Natural killer cell (primary cell): ENCODE results near the gene UMAD1. TPM values are rescaled to one million over a fixed set of nuclear protein-coding genes. Genes with fewer than 3 reads are reported as not detected.

ENCODE experiments used
- ATAC-seq, 3 donors: fragments of 150-1000 bp in 2 of 3; fragments of 200-7000 bp in 1 of 3; cut with Tn5 transposase; 1 replicate in 1 of 3; 2 replicates in 2 of 3; pipeline ENCODE4 v1.10.0; 2021; ENCODE audit warnings: mild to moderate bottlenecking in 2 of 3, moderate library complexity in 2 of 3
- DNase-seq, 2 donors: peaks; one replicate each; pipeline versions ENCODE4 v3.0.0 to v3.0.0-alpha.2; 2013 to 2021; ENCODE audit warnings: mixed read lengths in 1 of 2
- H3K27ac ChIP-seq: one replicate; pipeline ENCODE4 v1.5.1; 2013; ENCODE audit warnings: mild to moderate bottlenecking, low read length
- H3K27me3 ChIP-seq: one replicate; pipeline ENCODE4 v1.6.1; 2013; ENCODE audit warnings: low read length; ENCODE audit not compliant: control insufficient read depth, insufficient read depth
- H3K36me3 ChIP-seq: one replicate; pipeline ENCODE4 v1.6.1; 2013; ENCODE audit warnings: low read length; ENCODE audit not compliant: control insufficient read depth, insufficient read depth
- H3K4me1 ChIP-seq: one replicate; pipeline ENCODE4 v1.6.1; 2013; ENCODE audit warnings: low read length; ENCODE audit not compliant: control insufficient read depth, insufficient read depth
- H3K4me3 ChIP-seq: one replicate; pipeline ENCODE4 v1.5.1; 2013; ENCODE audit warnings: low read length
- H3K9me3 ChIP-seq: one replicate; pipeline ENCODE4 v1.6.1; 2013; ENCODE audit warnings: low read length; ENCODE audit not compliant: control insufficient read depth, insufficient read depth
- H3K27ac Mint-ChIP-seq, 2 donors: one replicate each; pipeline ENCODE4 v1.8.0; 2022; ENCODE audit warnings: mild to moderate bottlenecking in 2 of 2, mixed read lengths in 2 of 2, moderate library complexity in 1 of 2
- H3K27me3 Mint-ChIP-seq, 2 donors: one replicate each; pipeline ENCODE4 v1.8.0; 2022; ENCODE audit warnings: low read depth in 2 of 2, mixed read lengths in 2 of 2
- H3K36me3 Mint-ChIP-seq: one replicate; pipeline ENCODE4 v1.8.0; 2022; ENCODE audit warnings: mixed read lengths
- H3K4me1 Mint-ChIP-seq, 2 donors: one replicate each; pipeline ENCODE4 v1.8.0; 2022; ENCODE audit warnings: mixed read lengths in 2 of 2
- H3K4me3 Mint-ChIP-seq: one replicate; pipeline ENCODE4 v1.8.0; 2022; ENCODE audit warnings: mild to moderate bottlenecking, moderate library complexity, mixed read lengths
- H3K9me3 Mint-ChIP-seq, 2 donors: one replicate each; pipeline ENCODE4 v1.8.0; 2022; ENCODE audit warnings: mixed read lengths in 2 of 2
- WGBS: methylation state at CpG from one replicate; pipeline ENCODE4 v1.1.7; 2013; ENCODE audit warnings: missing lambda C conversion rate; ENCODE audit not compliant: insufficient coverage; 5-methylcytosine and 5-hydroxymethylcytosine counted together
- intact Hi-C: fragments of 100-400 bp; cut with micrococcal nuclease; formaldehyde crosslinking; loops from one replicate; pipeline ENCODE4 v1.14.2; 2022
- total RNA-seq, 4 donors: library from RNA; stranded (reverse); fragments of 120-200 nt in 1 of 4; gene quantifications; one replicate each; pipeline versions ENCODE4 v1.2.3 to v1.2.4, GENCODE V29; 2013 to 2022
- TF ChIP-seq, protein P1 (sequence below): fragments of 200-600 bp; IDR thresholded peaks from one replicate; pipeline ENCODE4 v1.8.0; 2022; ENCODE audit warnings: antibody characterized with exemption

The UMAD1 gene
- total RNA-seq, 3 donors from 2014 or later (not counting 1 experiment from before 2014, with no cell fraction given): 12.3 to 16.5 (median 14.6) TPM

DNA sequence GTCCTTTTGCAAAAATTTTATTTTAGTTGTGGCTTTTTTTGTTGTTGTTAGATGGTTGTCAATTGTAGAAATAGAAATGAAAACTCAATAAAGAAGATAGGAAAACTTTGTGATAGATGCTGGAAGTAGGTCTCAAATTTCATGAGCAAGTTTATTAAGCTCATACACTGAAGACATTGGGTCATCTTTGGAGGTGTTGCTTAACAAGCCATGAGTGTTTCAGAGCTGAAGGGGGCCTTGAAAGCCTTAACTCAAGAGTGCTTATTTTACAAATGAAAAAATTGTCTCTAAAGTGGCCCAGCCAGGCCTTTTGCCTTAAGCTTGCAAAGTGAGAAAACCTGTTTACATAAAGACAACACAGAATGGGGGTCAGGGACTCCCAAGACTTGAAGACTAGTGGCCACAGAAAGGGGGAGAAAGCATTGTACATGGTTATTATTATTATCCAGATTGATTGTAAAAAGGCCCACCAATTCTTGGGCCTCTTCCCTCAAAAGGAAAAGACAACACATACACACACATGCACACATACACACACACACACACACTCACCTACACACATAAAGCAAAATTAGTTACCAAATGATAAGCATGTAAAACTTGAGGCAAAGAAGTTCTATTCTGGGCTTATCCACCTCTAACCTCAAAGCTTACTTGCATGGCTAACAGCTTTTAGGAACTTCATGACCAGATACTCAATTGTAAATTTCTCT, 278.3 kb downstream of the UMAD1 start:
- Histone ChIP-seq H3K36me3 (no peaks in the 10 kb centered on the region), H3K27ac (no peak overlapping the region), H3K4me3 (no peak overlapping the region), H3K27me3 (no peaks in the 10 kb centered on the region), H3K4me1 (no peaks in the 10 kb centered on the region), H3K9me3 (no peaks in the 10 kb centered on the region)
- ATAC-seq: no peak
- Mint-ChIP-seq H3K4me3 (no peak overlapping the region), H3K27ac (no peak overlapping the region), H3K27me3 (no peaks in the 10 kb centered on the region), H3K36me3 (no peaks in the 10 kb centered on the region), H3K4me1 (peaks cover 8 to 12% of the 10 kb centered on the region in 2 donors), H3K9me3 (no peaks in the 10 kb centered on the region)
- intact Hi-C loops: no loop called here
- TF ChIP-seq, protein P1, sequence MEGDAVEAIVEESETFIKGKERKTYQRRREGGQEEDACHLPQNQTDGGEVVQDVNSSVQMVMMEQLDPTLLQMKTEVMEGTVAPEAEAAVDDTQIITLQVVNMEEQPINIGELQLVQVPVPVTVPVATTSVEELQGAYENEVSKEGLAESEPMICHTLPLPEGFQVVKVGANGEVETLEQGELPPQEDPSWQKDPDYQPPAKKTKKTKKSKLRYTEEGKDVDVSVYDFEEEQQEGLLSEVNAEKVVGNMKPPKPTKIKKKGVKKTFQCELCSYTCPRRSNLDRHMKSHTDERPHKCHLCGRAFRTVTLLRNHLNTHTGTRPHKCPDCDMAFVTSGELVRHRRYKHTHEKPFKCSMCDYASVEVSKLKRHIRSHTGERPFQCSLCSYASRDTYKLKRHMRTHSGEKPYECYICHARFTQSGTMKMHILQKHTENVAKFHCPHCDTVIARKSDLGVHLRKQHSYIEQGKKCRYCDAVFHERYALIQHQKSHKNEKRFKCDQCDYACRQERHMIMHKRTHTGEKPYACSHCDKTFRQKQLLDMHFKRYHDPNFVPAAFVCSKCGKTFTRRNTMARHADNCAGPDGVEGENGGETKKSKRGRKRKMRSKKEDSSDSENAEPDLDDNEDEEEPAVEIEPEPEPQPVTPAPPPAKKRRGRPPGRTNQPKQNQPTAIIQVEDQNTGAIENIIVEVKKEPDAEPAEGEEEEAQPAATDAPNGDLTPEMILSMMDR: no peak
- DNase-seq: no peak

DNA sequence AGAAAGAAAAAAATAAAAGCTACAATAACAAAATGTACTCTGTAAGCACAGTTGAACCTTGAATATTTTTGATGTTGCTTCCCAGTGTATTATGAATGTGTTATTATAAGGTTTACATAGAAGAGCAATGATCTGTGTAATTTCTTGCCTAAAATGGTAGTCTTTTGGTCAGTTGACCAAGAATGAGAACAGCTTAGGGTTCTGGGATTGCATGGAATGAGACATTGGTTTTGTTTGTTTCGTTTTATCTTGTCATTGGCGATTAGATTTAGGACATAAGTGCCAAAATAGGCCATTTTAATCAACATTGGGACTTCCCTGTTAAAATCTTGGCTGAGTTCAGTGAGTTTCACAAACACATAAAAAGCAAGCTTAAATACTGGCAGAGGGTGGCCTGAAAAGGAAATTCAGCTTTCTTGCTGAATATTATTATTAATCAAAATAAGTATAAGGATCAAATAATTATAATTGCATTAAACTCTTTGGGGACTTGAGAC, 278.9 kb downstream of the UMAD1 start:
- DNase-seq: no peak
- Mint-ChIP-seq H3K36me3 (no peaks in the 10 kb centered on the region), H3K4me3 (no peak overlapping the region), H3K27me3 (no peaks in the 10 kb centered on the region), H3K9me3 (no peaks in the 10 kb centered on the region), H3K27ac (no peak overlapping the region), H3K4me1 (peaks cover 14 to 18% of the 10 kb centered on the region in 2 donors)
- intact Hi-C loops: no loop called here
- no peaks in the 10 kb centered on the region for H3K9me3 ChIP-seq
- WGBS: 81% methylated on average over 2 of the region's 2 CpGs
- no peaks in the 10 kb centered on the region for H3K27me3 ChIP-seq
- TF ChIP-seq, protein P1: no peak
- no peak overlapping the region for H3K4me3 ChIP-seq
- H3K36me3 ChIP-seq: no peaks in the 10 kb centered on the region
- no peak overlapping the region for H3K27ac ChIP-seq
- peaks cover 2% of the 10 kb centered on the region for H3K4me1 ChIP-seq
- ATAC-seq: no peak

DNA sequence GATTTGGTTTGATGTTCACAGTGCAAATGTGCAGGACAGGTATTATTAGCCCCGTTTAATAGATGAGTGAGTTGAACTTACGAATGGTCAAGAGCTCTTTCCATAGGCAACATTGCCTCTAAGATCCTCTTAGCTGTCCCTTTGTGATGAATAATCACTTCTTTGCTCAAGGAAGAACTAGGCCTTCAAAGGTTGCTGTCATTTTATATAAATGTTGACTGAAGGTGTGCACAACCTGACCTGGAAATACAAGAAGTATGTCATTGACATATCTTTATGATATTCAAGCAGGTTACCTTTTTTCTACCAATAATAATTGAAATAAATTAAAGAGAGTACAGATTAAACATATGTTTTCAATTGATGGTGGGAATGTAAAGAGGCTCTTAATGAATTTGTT, 279.5 kb downstream of the UMAD1 start:
- Mint-ChIP-seq H3K4me3 (no peak overlapping the region), H3K36me3 (no peaks in the 10 kb centered on the region), H3K27ac (no peak overlapping the region), H3K9me3 (no peaks in the 10 kb centered on the region), H3K4me1 (peaks cover 17 to 21% of the 10 kb centered on the region in 2 donors), H3K27me3 (no peaks in the 10 kb centered on the region)
- Histone ChIP-seq H3K4me3 (no peak overlapping the region), H3K27me3 (no peaks in the 10 kb centered on the region), H3K4me1 (peaks cover 3% of the 10 kb centered on the region), H3K27ac (peak overlapping the region; percentile 40), H3K9me3 (no peaks in the 10 kb centered on the region), H3K36me3 (no peaks in the 10 kb centered on the region)
- ATAC-seq (no peak), DNase-seq (no peak)
- 58% methylated on average over 2 of the region's 2 CpGs for WGBS
- TF ChIP-seq, protein P1: no peak
- intact Hi-C loops: no loop called here

DNA sequence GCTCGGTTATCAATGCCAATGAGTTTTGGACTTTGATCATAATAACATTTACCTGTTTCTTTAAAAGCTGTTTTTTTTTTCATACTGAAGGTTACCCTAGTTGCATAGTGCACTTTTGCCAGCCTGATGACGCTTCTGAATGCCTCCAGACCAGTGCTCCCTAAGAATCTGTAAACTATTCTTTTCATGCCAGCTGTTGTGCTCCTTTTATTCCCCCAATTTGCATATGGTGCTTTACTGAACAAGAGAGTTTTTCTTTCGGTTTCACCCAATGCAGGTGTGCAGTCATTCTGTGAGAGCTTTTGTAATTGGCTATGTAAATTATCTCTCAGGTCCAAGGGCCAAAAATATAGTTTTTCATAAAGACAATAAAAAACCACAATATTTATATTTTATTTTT, 279.9 kb downstream of the UMAD1 start:
- peaks cover 17 to 21% of the 10 kb centered on the region in 2 donors for H3K4me1 Mint-ChIP-seq
- intact Hi-C loops: no loop called here
- H3K36me3 ChIP-seq: no peaks in the 10 kb centered on the region
- H3K4me3 ChIP-seq: no peak overlapping the region
- no peaks in the 10 kb centered on the region for H3K27me3 Mint-ChIP-seq
- 68% methylated on average over 3 of the region's 3 CpGs for WGBS
- H3K9me3 ChIP-seq: no peaks in the 10 kb centered on the region
- peak overlapping the region; percentile 40 for H3K27ac ChIP-seq
- no peaks in the 10 kb centered on the region for H3K27me3 ChIP-seq
- H3K36me3 Mint-ChIP-seq: no peaks in the 10 kb centered on the region
- no peak overlapping the region for H3K4me3 Mint-ChIP-seq
- TF ChIP-seq, protein P1: no peak
- no peak overlapping the region for H3K27ac Mint-ChIP-seq
- peaks cover 3% of the 10 kb centered on the region for H3K4me1 ChIP-seq
- ATAC-seq (no peak), DNase-seq (peak in 1 of 2 donors; percentile 50)
- no peaks in the 10 kb centered on the region for H3K9me3 Mint-ChIP-seq
